SK-N-SH (cell line): ENCODE measurements around the gene EZH1. TPM values are rescaled to one million over a fixed set of nuclear protein-coding genes. Genes with fewer than 3 reads are reported as not detected.

Experiments used
- CTCF ChIA-PET: fragments of 300-600, 350-600 bp; formaldehyde crosslinking; extraction: SDS; loops from one replicate; lab custom pipeline; 2021; lab: Yijun Ruan, JAX
- POLR2A ChIA-PET: fragments of 350-600 bp; sonication (Branson Sonifier 250); formaldehyde crosslinking; extraction: SDS; loops from one replicate; lab custom pipeline; 2020; ENCODE audit warnings: antibody characterized with exemption, inconsistent platforms; lab: Yijun Ruan, JAX
- DNase-seq: peaks from one replicate; pipeline ENCODE4 v3.0.0; 2012
- H2AFZ ChIP-seq: fragments of 200-600 bp; sonication (generic); 2 replicates; pipeline ENCODE4 v1.8.1; 2016; ENCODE audit warnings: antibody characterized with exemption, mild to moderate bottlenecking, low read depth
- H3F3A ChIP-seq: fragments of 200-600 bp; sonication (generic); replicated peaks from 2 replicates; pipeline ENCODE3; 2016; ENCODE audit warnings: antibody characterized with exemption, mild to moderate bottlenecking; ENCODE audit not compliant: insufficient read depth
- H3K27ac ChIP-seq, 2 experiments: fragments of 200-500 bp in 1 of 2; fragments of 200-600 bp in 1 of 2; sonication (Bioruptor generic) in 1 of 2; sonication (generic), shearing (Covaris generic) in 1 of 2; 2 replicates each; pipeline versions ENCODE4 v1.5.1 to v1.6.1; 2014 to 2016; ENCODE audit warnings: low read depth in 2 of 2, inconsistent platforms in 1 of 2, low read length in 1 of 2, mild to moderate bottlenecking in 1 of 2, mixed read lengths in 1 of 2
- H3K27me3 ChIP-seq: fragments of 200-600 bp; sonication (generic), shearing (Covaris generic); 2 replicates; pipeline ENCODE4 v1.6.1; 2016; ENCODE audit warnings: mixed run types; ENCODE audit not compliant: insufficient read depth
- H3K36me3 ChIP-seq, 2 experiments: fragments of 200-500 bp in 1 of 2; fragments of 200-600 bp in 1 of 2; sonication (Bioruptor generic) in 1 of 2; sonication (generic) in 1 of 2; replicated peaks in 1 of 2; 2 replicates each; pipeline versions ENCODE3 to v1.5.1; 2014 to 2016; ENCODE audit warnings: low read length in 1 of 2, mild to moderate bottlenecking in 1 of 2; ENCODE audit not compliant: insufficient read depth in 2 of 2, control insufficient read depth in 1 of 2
- H3K4me1 ChIP-seq, 2 experiments: fragments of 200-500 bp in 1 of 2; fragments of 200-600 bp in 1 of 2; sonication (Bioruptor generic) in 1 of 2; sonication (generic), shearing (Covaris generic) in 1 of 2; 2 replicates each; pipeline versions ENCODE4 v1.5.1 to v1.6.1; 2014 to 2016; ENCODE audit warnings: low read depth in 1 of 2, low read length in 1 of 2, mixed run types in 1 of 2; ENCODE audit not compliant: insufficient read depth in 2 of 2, control insufficient read depth in 1 of 2
- H3K4me2 ChIP-seq: fragments of 200-600 bp; sonication (generic), shearing (Covaris generic); 2 replicates; pipeline ENCODE4 v1.6.1; 2017; ENCODE audit warnings: mixed run types
- H3K4me3 ChIP-seq, 2 experiments: fragments of 200-500 bp in 1 of 2; fragments of 200-600 bp in 1 of 2; sonication (Bioruptor generic) in 1 of 2; sonication (generic), shearing (Covaris generic) in 1 of 2; 2 replicates each; pipeline versions ENCODE4 v1.5.1 to v1.8.1; 2014 to 2016; ENCODE audit warnings: low read depth in 2 of 2, inconsistent platforms in 1 of 2, low read length in 1 of 2, mild to moderate bottlenecking in 1 of 2, mixed read lengths in 1 of 2, moderate library complexity in 1 of 2
- H3K79me2 ChIP-seq: fragments of 200-600 bp; sonication (generic); 2 replicates; pipeline ENCODE4 v1.8.1; 2017; ENCODE audit warnings: mild to moderate bottlenecking; ENCODE audit not compliant: insufficient read depth
- H3K9ac ChIP-seq: fragments of 200-600 bp; sonication (generic); 2 replicates; pipeline ENCODE4 v1.6.1; 2017; ENCODE audit warnings: mixed run types
- H3K9me2 ChIP-seq: fragments of 200-600 bp; sonication (generic); 2 replicates; pipeline ENCODE4 v1.6.1; 2017; ENCODE audit warnings: mixed run types
- H3K9me3 ChIP-seq: fragments of 200-600 bp; sonication (generic); 2 replicates; pipeline ENCODE4 v1.6.1; 2017; ENCODE audit warnings: mixed run types, mild to moderate bottlenecking, moderate library complexity
- H4K20me1 ChIP-seq: fragments of 200-600 bp; sonication (generic); 2 replicates; pipeline ENCODE4 v1.6.1; 2017; ENCODE audit warnings: mild to moderate bottlenecking, mixed run types; ENCODE audit not compliant: insufficient read depth
- EP300 ChIP-seq, 2 experiments: IDR thresholded peaks; 2 replicates each; pipeline versions ENCODE4 v1.4.0 to v1.6.1; 2012; ENCODE audit warnings: borderline replicate concordance in 1 of 2, low read depth in 1 of 2, low read length in 1 of 2
- FOXJ3 ChIP-seq: sonication (generic); formaldehyde crosslinking; IDR thresholded peaks from 2 replicates; pipeline ENCODE4 v1.5.1; 2020; ENCODE audit warnings: mild to moderate bottlenecking, missing genetic modification reagents
- JUND ChIP-seq: IDR thresholded peaks from 2 replicates; pipeline ENCODE4 v1.4.0; 2012
- NFIC ChIP-seq: IDR thresholded peaks from 2 replicates; pipeline ENCODE4 v1.4.0; 2012; ENCODE audit warnings: borderline replicate concordance
- YY1 ChIP-seq: IDR thresholded peaks from 2 replicates; pipeline ENCODE4 v1.4.0; 2012; ENCODE audit warnings: low read depth, mild to moderate bottlenecking
- WGBS: methylation state at CpG from one replicate; pipeline ENCODE4 v1.1.6; 2017; ENCODE audit warnings: low lambda C conversion rate; 5-methylcytosine and 5-hydroxymethylcytosine counted together
- polyA plus RNA-seq, 3 experiments: library from polyadenylated mRNA; depleted of rRNA; stranded (reverse); fragments of >200 nt; gene quantifications; 2 replicates each; pipeline ENCODE4 v1.2.3, GENCODE V29; 2012
- TF ChIP-seq, protein P1 (sequence below): fragments of 150-350 bp; IDR thresholded peaks from 2 replicates; pipeline ENCODE4 v1.6.1; 2016; ENCODE audit warnings: mild to moderate bottlenecking, low read depth, low read length
- TF ChIP-seq, protein P2 (sequence below): IDR thresholded peaks from 2 replicates; pipeline ENCODE4 v1.4.0; 2012; ENCODE audit warnings: low read depth, borderline replicate concordance

Gene EZH1
- polyA plus RNA-seq, 1 of the 3 experiments (the other 2 are of a cell fraction), result 28.6 TPM

DNA sequence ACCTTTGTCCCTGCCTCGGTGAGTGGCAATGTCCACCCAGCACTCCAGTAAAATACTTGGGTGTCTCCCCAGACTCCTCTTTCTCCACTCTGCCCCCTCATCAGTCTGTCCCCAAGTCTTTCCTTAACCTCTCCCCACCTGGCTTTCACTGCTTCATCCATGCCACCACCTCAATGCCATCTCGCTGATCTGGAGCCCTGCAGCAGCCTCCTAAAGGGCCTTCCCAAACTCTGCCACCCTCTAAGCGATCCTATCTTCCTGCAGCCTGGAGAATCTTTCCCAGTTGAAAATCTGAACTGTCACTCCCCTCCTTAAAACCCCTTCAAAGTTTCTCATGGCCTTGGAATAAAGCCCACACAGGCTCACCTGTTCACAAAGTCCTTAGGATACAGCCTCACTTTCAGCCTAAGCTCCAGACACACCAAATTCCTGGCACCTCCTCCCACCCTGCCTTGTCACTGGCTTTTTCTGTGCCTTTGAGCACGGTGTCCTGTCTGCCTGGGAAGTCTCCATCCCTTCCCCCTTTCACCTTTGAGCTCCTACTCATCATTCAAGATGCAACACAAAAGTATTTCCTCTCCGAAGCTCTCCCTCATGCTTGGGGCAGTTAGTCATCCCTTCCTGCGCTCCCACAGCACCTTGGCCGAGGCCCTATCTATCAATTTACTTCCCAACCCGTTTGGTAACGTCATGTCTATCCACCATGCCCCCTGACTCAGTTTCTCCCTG is 38.4 kb upstream of the EZH1 start (continued):
- TF ChIP-seq, protein P1, sequence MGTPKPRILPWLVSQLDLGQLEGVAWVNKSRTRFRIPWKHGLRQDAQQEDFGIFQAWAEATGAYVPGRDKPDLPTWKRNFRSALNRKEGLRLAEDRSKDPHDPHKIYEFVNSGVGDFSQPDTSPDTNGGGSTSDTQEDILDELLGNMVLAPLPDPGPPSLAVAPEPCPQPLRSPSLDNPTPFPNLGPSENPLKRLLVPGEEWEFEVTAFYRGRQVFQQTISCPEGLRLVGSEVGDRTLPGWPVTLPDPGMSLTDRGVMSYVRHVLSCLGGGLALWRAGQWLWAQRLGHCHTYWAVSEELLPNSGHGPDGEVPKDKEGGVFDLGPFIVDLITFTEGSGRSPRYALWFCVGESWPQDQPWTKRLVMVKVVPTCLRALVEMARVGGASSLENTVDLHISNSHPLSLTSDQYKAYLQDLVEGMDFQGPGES, result no peak
- TF ChIP-seq, protein P2, sequence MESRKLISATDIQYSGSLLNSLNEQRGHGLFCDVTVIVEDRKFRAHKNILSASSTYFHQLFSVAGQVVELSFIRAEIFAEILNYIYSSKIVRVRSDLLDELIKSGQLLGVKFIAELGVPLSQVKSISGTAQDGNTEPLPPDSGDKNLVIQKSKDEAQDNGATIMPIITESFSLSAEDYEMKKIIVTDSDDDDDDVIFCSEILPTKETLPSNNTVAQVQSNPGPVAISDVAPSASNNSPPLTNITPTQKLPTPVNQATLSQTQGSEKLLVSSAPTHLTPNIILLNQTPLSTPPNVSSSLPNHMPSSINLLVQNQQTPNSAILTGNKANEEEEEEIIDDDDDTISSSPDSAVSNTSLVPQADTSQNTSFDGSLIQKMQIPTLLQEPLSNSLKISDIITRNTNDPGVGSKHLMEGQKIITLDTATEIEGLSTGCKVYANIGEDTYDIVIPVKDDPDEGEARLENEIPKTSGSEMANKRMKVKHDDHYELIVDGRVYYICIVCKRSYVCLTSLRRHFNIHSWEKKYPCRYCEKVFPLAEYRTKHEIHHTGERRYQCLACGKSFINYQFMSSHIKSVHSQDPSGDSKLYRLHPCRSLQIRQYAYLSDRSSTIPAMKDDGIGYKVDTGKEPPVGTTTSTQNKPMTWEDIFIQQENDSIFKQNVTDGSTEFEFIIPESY, result peak; percentile 32; the same call in 1 of the 2 replicates
- TF ChIP-seq YY1 (0 out of 2 replicates have a peak, but pooled peaks have one; percentile 30), EP300 (IDR thresholded peaks at IDR 0.05; ENCODE audit: borderline replicate concordance in 1 of 2, low read depth in 1 of 2, low read length in 1 of 2) (peak in 1 of 2 experiments; percentile 67; a peak in 1 of 4 replicates)

DNA sequence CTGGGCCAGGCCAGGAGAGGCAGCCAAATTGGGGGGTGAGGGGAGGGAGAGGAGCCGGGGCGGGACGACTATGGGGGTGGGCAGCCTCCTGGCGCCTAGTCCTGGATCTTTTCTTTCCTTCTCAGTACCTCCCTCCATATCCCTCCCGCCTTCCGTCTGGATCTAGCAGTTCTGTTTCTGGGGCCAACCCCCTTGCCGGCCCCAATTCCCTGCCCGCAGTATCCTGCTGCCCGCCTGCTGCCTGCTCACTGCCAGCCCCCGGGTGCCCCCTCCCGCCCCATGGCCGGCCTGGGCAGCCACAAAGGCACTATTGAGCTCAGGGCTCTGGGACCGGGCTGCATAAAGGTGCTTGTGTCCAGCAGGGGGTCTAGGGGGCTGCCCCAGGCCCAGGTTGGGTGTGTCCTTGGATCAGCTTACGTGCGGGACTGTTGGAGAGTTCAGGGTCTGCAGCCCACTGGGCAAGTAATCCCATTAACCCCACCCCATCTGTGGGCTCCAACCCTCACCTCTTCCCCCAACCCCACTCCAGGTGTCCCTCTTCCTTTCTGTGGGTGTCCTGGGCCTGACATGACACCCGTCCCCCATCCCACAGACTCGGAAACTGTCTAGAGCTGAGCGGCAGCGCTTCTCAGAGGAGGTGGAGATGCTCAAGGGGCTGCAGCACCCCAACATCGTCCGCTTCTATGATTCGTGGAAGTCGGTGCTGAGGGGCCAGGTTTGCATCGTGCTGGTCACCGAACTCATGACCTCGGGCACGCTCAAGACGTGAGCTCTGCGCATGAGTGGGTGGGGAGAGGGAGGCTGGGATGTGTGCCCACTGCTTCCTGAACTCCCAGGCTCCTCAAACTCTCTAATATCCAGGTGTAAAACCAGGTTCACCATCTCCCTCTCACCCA is 37.6 kb upstream of the EZH1 start:
- H3K36me3 ChIP-seq, result peaks cover 16 to 20% of the 10 kb centered on the region in 2 experiments
- H2AFZ ChIP-seq, result no peak overlapping the region; the same call in 1 of the 2 replicates
- ChIA-PET POLR2A (interaction anchor here (1.8 kb wide), 1 partner anchor 9 kb away, joined by 6 read pairs; the partner anchor contains the start of gene VPS25), CTCF (interaction anchor here (0.7 to 1.8 kb wide), 3 partner anchors 9 to 42 kb away, joined by 3 to 7 read pairs (median 3); partner anchors contain the start of genes BECN1 and VPS25)
- H3K4me2 ChIP-seq, result peak overlapping the region; percentile 98
- no peaks in the 10 kb centered on the region for H3K9me3 ChIP-seq
- no peaks in the 10 kb centered on the region for H3K9me2 ChIP-seq
- peaks cover 14% of the 10 kb centered on the region in 2 experiments; a peak in 3 of 4 replicates for H3K4me1 ChIP-seq
- peaks cover 49% of the 10 kb centered on the region for H3K79me2 ChIP-seq
- 59% methylated on average over 16 of the region's 29 CpGs for WGBS
- peaks cover 7% of the 10 kb centered on the region for H3F3A ChIP-seq
- no peaks in the 10 kb centered on the region for H3K27me3 ChIP-seq
- H3K9ac ChIP-seq, result peak overlapping the region; percentile 87
- H3K4me3 ChIP-seq, result peak overlapping the region; percentile 61 to 84; a peak in 3 of 4 replicates
- H4K20me1 ChIP-seq, result no peaks in the 10 kb centered on the region
- TF ChIP-seq FOXJ3 (CRISPR knock-in tag), result no peak
- TF ChIP-seq NFIC, result 0 out of 2 replicates have a peak, but pooled peaks have one; percentile 37
- TF ChIP-seq JUND, result no peak
- peak; percentile 38 for DNase-seq
- H3K27ac ChIP-seq, result peak overlapping the region in 1 of 2 experiments; percentile 58; a peak in 2 of 4 replicates
